Esophagus (tissue), 2 donors: ENCODE data around the gene GPR62. TPM values are rescaled to one million over a fixed set of nuclear protein-coding genes. Genes with fewer than 3 reads are reported as not detected.

Experiments
- H3K27ac ChIP-seq, 2 donors: one replicate each; pipeline ENCODE4 v1.5.1; 2013; ENCODE audit warnings: low read depth in 2 of 2, mild to moderate bottlenecking in 2 of 2, inconsistent platforms in 1 of 2, low read length in 1 of 2, moderate library complexity in 1 of 2
- H3K27me3 ChIP-seq, 2 donors: one replicate each; pipeline ENCODE4 v1.6.1; 2013; ENCODE audit warnings: low read length in 2 of 2, control low read depth in 1 of 2, mild to moderate bottlenecking in 1 of 2; ENCODE audit not compliant: insufficient read depth in 2 of 2, control insufficient read depth in 1 of 2
- H3K36me3 ChIP-seq, 2 donors: one replicate each; pipeline ENCODE4 v1.6.1; 2013; ENCODE audit warnings: low read length in 1 of 2; ENCODE audit not compliant: control insufficient read depth in 2 of 2, insufficient read depth in 2 of 2
- H3K4me1 ChIP-seq, 2 donors: one replicate each; pipeline ENCODE4 v1.6.1; 2013; ENCODE audit warnings: low read length in 1 of 2; ENCODE audit not compliant: control insufficient read depth in 2 of 2, insufficient read depth in 2 of 2
- H3K4me3 ChIP-seq, 2 donors: one replicate each; pipeline ENCODE4 v1.5.1; 2013; ENCODE audit warnings: low read length in 2 of 2, mild to moderate bottlenecking in 2 of 2, low read depth in 1 of 2, moderate library complexity in 1 of 2
- H3K9me3 ChIP-seq, 2 donors: one replicate each; pipeline ENCODE4 v1.6.1; 2013; ENCODE audit warnings: mild to moderate bottlenecking in 2 of 2, low read depth in 1 of 2, low read length in 1 of 2, moderate library complexity in 1 of 2; ENCODE audit not compliant: control insufficient read depth in 2 of 2, insufficient read depth in 1 of 2
- WGBS, 2 donors: extraction: QIAGEN DNeasy Blood & Tissue Kit; methylation state at CpG; one replicate each; pipeline ENCODE4 v1.1.7; 2013; 5-methylcytosine and 5-hydroxymethylcytosine counted together
- polyA plus RNA-seq, 2 donors: library from polyadenylated mRNA; stranded (reverse); fragments of 200-250 nt; gene quantifications; one replicate each; pipeline ENCODE4 v1.2.3, GENCODE V29; 2013
- donor health status: healthy with polysubstance abuse.
- donor health status: Bipolar disorder and iron deficiency.

Gene GPR62
- polyA plus RNA-seq, 2 donors: 0.05 to 0.06 TPM

DNA sequence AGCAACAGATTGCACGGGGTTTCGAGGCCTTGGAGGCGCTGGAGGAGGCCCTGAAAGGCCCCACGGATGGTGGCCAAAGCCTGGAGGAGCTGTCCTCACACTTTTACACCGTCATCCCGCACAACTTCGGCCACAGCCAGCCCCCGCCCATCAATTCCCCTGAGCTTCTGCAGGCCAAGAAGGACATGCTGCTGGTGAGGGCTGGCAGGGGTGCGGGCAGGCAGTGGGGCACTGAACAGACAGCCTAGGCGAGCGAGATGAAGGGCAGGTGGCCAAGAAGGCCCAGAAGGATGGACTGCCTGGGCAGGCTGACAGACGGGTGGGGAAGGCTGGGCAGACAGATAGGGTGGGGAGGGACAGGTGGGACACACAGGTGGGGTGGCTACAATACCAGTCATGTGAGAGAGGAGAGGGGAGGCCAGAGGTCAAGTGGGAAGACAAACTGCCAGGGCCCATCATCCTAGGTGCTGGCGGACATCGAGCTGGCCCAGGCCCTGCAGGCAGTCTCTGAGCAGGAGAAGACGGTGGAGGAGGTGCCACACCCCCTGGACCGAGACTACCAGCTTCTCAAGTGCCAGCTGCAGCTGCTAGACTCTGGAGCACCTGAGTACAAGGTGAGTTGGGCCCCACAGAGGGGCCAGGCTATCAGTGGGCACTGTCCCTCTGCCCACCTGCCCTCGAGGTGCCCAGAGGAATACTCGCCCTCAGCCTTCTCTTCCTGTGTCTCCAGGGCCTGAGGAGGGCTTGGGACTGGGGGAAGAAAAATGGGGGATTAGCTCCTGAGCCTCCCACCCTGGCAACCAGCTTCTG lies 9.9 kb upstream of the GPR62 start:
- Histone ChIP-seq H3K4me3 (no peak overlapping the region), H3K27ac (no peak overlapping the region), H3K9me3 (no peaks in the 10 kb centered on the region), H3K4me1 (peaks cover 4 to 11% of the 10 kb centered on the region in 2 donors), H3K36me3 (no peaks in the 10 kb centered on the region), H3K27me3 (no peaks in the 10 kb centered on the region)
- WGBS, 2 donors: 83 to 86% methylated on average over 18 of the region's 18 CpGs

GRCh38 chr3:51945926-51946705 lies 9.1 kb upstream of the GPR62 start:
- Histone ChIP-seq H3K36me3 (no peaks in the 10 kb centered on the region), H3K4me1 (peaks cover 4 to 8% of the 10 kb centered on the region in 2 donors), H3K4me3 (no peak overlapping the region), H3K9me3 (no peaks in the 10 kb centered on the region), H3K27me3 (no peaks in the 10 kb centered on the region), H3K27ac (no peak overlapping the region)
- WGBS, 2 donors: 93 to 94% methylated on average over 14 of the region's 14 CpGs

DNA sequence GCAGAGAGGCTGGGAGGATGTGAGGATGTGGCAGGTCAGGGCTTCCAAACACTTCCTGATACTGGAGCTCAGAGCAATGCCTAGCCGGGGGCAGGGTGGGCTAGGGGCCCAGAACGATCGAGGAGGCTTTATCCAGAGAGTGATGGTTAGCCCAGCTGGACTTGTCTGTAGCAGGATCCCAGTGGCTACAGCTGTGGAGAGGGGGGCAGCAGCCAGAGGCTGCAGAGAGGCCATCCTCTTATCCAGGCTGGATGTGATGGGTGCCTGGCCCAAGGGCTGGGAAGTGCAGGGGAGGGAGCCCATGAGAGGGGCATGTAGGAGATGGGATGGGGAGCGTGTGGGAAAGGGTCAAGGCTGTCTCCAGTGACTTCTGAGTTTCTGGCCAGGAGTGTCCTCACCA lies 8.4 kb upstream of the GPR62 start:
- H3K27me3 ChIP-seq: no peaks in the 10 kb centered on the region
- WGBS, 2 donors: 77 to 86% methylated on average over 4 of the region's 4 CpGs
- peaks cover 4 to 8% of the 10 kb centered on the region in 2 donors for H3K4me1 ChIP-seq
- H3K9me3 ChIP-seq: no peaks in the 10 kb centered on the region
- H3K27ac ChIP-seq: no peak overlapping the region
- H3K4me3 ChIP-seq: no peak overlapping the region
- no peaks in the 10 kb centered on the region for H3K36me3 ChIP-seq

DNA sequence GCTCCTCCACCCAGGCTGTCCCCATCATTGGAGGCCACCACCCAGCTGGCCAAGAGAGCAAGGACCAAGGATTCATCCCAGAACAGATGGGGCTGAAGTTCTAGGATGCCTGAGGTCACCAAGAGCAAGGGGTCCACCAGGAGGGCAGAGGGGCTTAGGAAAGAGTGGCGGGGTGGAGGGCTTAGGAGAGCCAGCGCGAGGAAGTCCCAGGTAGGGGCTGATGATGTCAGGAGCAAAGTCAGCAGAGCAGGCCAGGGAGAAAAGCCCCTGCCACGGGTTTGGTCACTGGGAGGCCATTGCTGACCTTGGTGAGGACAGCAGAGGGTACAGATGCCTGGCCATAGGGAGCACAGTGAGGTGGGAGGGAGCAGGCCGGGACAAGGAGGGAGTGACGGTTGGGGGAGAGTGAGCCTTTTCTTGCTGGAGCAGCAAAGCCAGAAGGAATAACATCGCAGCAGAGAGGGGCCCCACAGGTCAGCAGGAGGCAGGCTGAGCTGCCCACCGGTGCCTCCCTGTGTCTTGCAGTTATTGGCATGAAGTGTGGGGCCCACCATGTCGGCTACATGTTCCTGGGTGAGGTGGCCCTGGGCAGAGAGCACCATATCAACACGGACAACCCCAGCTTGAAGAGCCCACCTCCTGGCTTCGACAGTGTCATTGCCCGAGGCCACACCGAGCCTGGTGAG lies 7.8 kb upstream of the GPR62 start:
- H3K36me3 ChIP-seq: no peaks in the 10 kb centered on the region
- no peaks in the 10 kb centered on the region for H3K27me3 ChIP-seq
- no peak overlapping the region for H3K27ac ChIP-seq
- no peaks in the 10 kb centered on the region for H3K9me3 ChIP-seq
- H3K4me3 ChIP-seq: no peak overlapping the region
- H3K4me1 ChIP-seq: peaks cover 4 to 8% of the 10 kb centered on the region in 2 donors
- 79 to 80% methylated on average over 13 of the region's 13 CpGs for WGBS, 2 donors

DNA sequence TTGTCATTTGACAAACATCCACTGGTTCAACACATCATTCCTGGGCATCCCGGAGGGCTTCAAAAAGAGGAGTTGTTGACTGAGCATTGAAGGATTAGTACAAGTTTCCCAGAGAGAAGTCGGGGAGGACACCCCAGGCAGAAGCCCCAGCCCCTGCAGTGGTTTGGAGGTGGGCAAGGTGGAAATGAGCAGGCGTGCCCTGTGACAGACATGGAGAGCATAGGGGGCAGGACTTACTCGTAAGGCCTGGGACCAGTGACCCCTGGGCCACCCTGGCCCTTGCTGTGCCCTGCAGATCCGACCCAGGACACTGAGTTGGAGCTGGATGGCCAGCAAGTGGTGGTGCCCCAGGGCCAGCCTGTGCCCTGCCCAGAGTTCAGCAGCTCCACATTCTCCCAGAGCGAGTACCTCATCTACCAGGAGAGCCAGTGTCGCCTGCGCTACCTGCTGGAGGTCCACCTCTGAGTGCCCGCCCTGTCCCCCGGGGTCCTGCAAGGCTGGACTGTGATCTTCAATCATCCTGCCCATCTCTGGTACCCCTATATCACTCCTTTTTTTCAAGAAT lies 7.1 kb upstream of the GPR62 start:
- no peak overlapping the region for H3K27ac ChIP-seq
- peaks cover 2 to 3% of the 10 kb centered on the region in 2 donors for H3K4me1 ChIP-seq
- H3K9me3 ChIP-seq: no peaks in the 10 kb centered on the region
- H3K4me3 ChIP-seq: no peak overlapping the region
- H3K27me3 ChIP-seq: no peaks in the 10 kb centered on the region
- no peaks in the 10 kb centered on the region for H3K36me3 ChIP-seq
- WGBS, 2 donors: 90 to 92% methylated on average over 10 of the region's 10 CpGs

DNA sequence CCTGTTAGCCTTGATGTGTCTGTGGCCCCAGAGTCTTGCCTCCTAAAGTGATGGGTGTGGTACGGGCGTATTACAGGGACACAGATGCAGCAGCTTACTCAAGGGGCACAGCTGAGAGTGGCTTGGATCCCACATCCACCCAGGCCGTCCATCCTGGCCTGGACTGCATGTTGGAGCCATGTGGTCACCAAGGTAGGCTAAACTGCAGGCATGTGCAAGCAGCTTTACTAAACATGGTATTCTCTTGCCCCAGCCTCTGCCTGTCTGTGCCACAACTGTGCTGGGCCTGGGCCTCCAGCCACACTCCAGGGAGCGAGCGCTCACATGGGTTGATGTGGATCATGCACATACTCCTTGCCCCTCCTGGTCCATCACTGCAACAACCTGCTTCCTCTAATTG lies 6.1 kb upstream of the GPR62 start:
- H3K27ac ChIP-seq: no peak overlapping the region
- H3K36me3 ChIP-seq: no peaks in the 10 kb centered on the region
- no peaks in the 10 kb centered on the region for H3K27me3 ChIP-seq
- no peak overlapping the region for H3K4me3 ChIP-seq
- H3K9me3 ChIP-seq: no peaks in the 10 kb centered on the region
- no peaks in the 10 kb centered on the region for H3K4me1 ChIP-seq
- 90 to 94% methylated on average over 5 of the region's 5 CpGs for WGBS, 2 donors

- WGBS, 2 donors: 87 to 95% methylated on average over 2 of the region's 2 CpGs
- H3K4me1 ChIP-seq: peaks cover 8% of the 10 kb centered on the region in 2 donors
- no peak overlapping the region for H3K4me3 ChIP-seq
- no peaks in the 10 kb centered on the region for H3K9me3 ChIP-seq
- H3K27me3 ChIP-seq: peaks cover 0 to 3% of the 10 kb centered on the region in 2 donors
- H3K27ac ChIP-seq: no peak overlapping the region
- no peaks in the 10 kb centered on the region for H3K36me3 ChIP-seq
Observed at GRCh38 chr3:51950899-51951298, 4.3 kb upstream of the GPR62 start.

DNA sequence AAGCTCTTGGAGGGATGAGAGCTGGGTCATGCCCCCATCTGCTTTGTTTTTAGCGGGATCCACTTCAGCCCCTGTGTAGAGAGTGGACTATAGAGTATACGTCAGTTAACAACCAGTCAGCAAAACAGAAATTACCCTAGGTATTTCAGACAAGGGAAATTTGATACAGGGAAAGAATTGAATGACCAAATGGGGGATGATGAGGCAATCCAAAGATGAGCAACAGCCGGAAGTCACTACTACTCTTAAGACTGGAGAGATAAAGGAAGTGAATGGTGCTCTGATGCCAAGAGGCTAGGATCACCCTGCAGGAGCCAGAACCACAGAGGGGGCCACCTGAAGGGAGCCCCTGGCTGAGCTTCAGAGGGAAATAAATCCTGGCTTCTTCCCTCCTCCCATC lies 1.7 kb upstream of the GPR62 start:
- 78 to 86% methylated on average over 3 of the region's 3 CpGs for whole genome bisulfite sequencing, 2 donors
- H3K4me1 ChIP-seq: peaks cover 11 to 18% of the 10 kb centered on the region in 2 donors
- no peak overlapping the region for H3K4me3 ChIP-seq
- no peak overlapping the region for H3K27ac ChIP-seq
- H3K9me3 ChIP-seq: no peaks in the 10 kb centered on the region
- peaks cover 0 to 2% of the 10 kb centered on the region in 2 donors for H3K36me3 ChIP-seq
- peaks cover 0 to 3% of the 10 kb centered on the region in 2 donors for H3K27me3 ChIP-seq

GRCh38 chr3:51954105-51954504 lies 1.1 kb upstream of the GPR62 start:
- H3K4me1 ChIP-seq: peaks cover 11 to 18% of the 10 kb centered on the region in 2 donors
- H3K9me3 ChIP-seq: no peaks in the 10 kb centered on the region
- H3K4me3 ChIP-seq: no peak overlapping the region
- H3K27ac ChIP-seq: no peak overlapping the region
- 70 to 73% methylated on average over 6 of the region's 6 CpGs for WGBS, 2 donors
- peaks cover 0 to 3% of the 10 kb centered on the region in 2 donors for H3K27me3 ChIP-seq
- peaks cover 0 to 3% of the 10 kb centered on the region in 2 donors for H3K36me3 ChIP-seq
